Measurements from ENCODE around the gene C14orf119.

GRCh38 chr14:23145794-23146350 is 50.6 kb downstream of the C14orf119 start:
- TF ChIP-seq, protein P1, sequence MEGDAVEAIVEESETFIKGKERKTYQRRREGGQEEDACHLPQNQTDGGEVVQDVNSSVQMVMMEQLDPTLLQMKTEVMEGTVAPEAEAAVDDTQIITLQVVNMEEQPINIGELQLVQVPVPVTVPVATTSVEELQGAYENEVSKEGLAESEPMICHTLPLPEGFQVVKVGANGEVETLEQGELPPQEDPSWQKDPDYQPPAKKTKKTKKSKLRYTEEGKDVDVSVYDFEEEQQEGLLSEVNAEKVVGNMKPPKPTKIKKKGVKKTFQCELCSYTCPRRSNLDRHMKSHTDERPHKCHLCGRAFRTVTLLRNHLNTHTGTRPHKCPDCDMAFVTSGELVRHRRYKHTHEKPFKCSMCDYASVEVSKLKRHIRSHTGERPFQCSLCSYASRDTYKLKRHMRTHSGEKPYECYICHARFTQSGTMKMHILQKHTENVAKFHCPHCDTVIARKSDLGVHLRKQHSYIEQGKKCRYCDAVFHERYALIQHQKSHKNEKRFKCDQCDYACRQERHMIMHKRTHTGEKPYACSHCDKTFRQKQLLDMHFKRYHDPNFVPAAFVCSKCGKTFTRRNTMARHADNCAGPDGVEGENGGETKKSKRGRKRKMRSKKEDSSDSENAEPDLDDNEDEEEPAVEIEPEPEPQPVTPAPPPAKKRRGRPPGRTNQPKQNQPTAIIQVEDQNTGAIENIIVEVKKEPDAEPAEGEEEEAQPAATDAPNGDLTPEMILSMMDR (IDR thresholded peaks at IDR 0.05): no peak
- TF ChIP-seq POLR2A (IDR thresholded peaks at IDR 0.05): no peak

Measured in stomach (tissue), 4 donors.